Nephron progenitor cell (in vitro differentiated cells): Measurements from ENCODE around the gene MYL6B.

Source experiments
- DNase-seq: peaks from one replicate; pipeline ENCODE4 v3.0.0; 2021
- H3K27ac Mint-ChIP-seq: 2 replicates; pipeline ENCODE4 v1.8.0; 2021; ENCODE audit warnings: mild to moderate bottlenecking, moderate library complexity, mixed read lengths
- H3K27me3 Mint-ChIP-seq: 2 replicates; pipeline ENCODE4 v1.8.0; 2021; ENCODE audit warnings: mild to moderate bottlenecking, low read depth, mixed read lengths; ENCODE audit not compliant: poor library complexity
- H3K36me3 Mint-ChIP-seq: 2 replicates; pipeline ENCODE4 v1.8.0; 2021; ENCODE audit warnings: low read depth, mixed read lengths
- H3K4me1 Mint-ChIP-seq: 2 replicates; pipeline ENCODE4 v1.8.0; 2021; ENCODE audit warnings: mixed read lengths
- H3K4me3 Mint-ChIP-seq: 2 replicates; pipeline ENCODE4 v1.8.0; 2021; ENCODE audit warnings: mild to moderate bottlenecking, moderate library complexity, mixed read lengths
- H3K9me3 Mint-ChIP-seq: 2 replicates; pipeline ENCODE4 v1.8.0; 2021; ENCODE audit warnings: mild to moderate bottlenecking, moderate library complexity, mixed read lengths
- CTCF ChIP-seq: fragments of 200-600 bp; sonication (generic); IDR thresholded peaks from 2 replicates; pipeline ENCODE4 v1.5.0; 2021; ENCODE audit warnings: antibody characterized with exemption

Gene MYL6B

GRCh38 chr12:56157201-56158028, 5.0 kb downstream of the MYL6B start:
- H3K36me3 Mint-ChIP-seq: peaks cover 44% of the 10 kb centered on the region
- peaks cover 3% of the 10 kb centered on the region for H3K27me3 Mint-ChIP-seq
- no peaks in the 10 kb centered on the region for H3K9me3 Mint-ChIP-seq
- H3K27ac Mint-ChIP-seq: peak overlapping the region; percentile 98
- peaks cover 75% of the 10 kb centered on the region for H3K4me1 Mint-ChIP-seq
- H3K4me3 Mint-ChIP-seq: peak overlapping the region; percentile 92
- peak; percentile 54 for TF ChIP-seq CTCF
- peak; percentile 73 for DNase-seq

GRCh38 chr12:56158029-56158925, 5.9 kb downstream of the MYL6B start, which contains the start of gene MYL6:
Gene MYL6, plus strand, starts transcription at chr12:56158359. Its CDS starts 43 bp downstream, at chr12:56158402.
- DNase-seq: peak; percentile 87
- H3K4me1 Mint-ChIP-seq: peaks cover 75% of the 10 kb centered on the region
- H3K36me3 Mint-ChIP-seq: peaks cover 51% of the 10 kb centered on the region
- H3K4me3 Mint-ChIP-seq: peak within 1 kb of the TSS; percentile 92
- no peaks in the 10 kb centered on the region for H3K9me3 Mint-ChIP-seq
- peaks cover 3% of the 10 kb centered on the region for H3K27me3 Mint-ChIP-seq
- H3K27ac Mint-ChIP-seq: peak within 1 kb of the TSS; percentile 98
- no peak for TF ChIP-seq CTCF

- H3K9me3 Mint-ChIP-seq: no peaks in the 10 kb centered on the region
- peaks cover 3% of the 10 kb centered on the region for H3K27me3 Mint-ChIP-seq
- TF ChIP-seq CTCF: no peak
- peak overlapping the region; percentile 98 for H3K27ac Mint-ChIP-seq
- H3K36me3 Mint-ChIP-seq: peaks cover 58% of the 10 kb centered on the region
- peak overlapping the region; percentile 92 for H3K4me3 Mint-ChIP-seq
- H3K4me1 Mint-ChIP-seq: peaks cover 72% of the 10 kb centered on the region
- DNase-seq: peak; percentile 50
These were observed 6.6 kb downstream of the MYL6B start for GRCh38 chr12:56158926-56159461.

GRCh38 chr12:56159482-56160192, 7.2 kb downstream of the MYL6B start:
- Mint-ChIP-seq H3K4me3 (peak overlapping the region; percentile 92), H3K27ac (peak overlapping the region; percentile 98), H3K27me3 (peaks cover 3% of the 10 kb centered on the region), H3K36me3 (peaks cover 63% of the 10 kb centered on the region), H3K9me3 (no peaks in the 10 kb centered on the region), H3K4me1 (peaks cover 67% of the 10 kb centered on the region)
- TF ChIP-seq CTCF: no peak
- DNase-seq: no peak

GRCh38 chr12:56160193-56160763, 7.9 kb downstream of the MYL6B start:
- Mint-ChIP-seq H3K4me1 (peaks cover 61% of the 10 kb centered on the region), H3K4me3 (peak overlapping the region; percentile 92), H3K27ac (peak overlapping the region; percentile 96), H3K9me3 (no peaks in the 10 kb centered on the region), H3K36me3 (peaks cover 62% of the 10 kb centered on the region), H3K27me3 (peaks cover 2% of the 10 kb centered on the region)
- TF ChIP-seq CTCF: no peak
- DNase-seq: no peak
